Bronchial epithelial cell (primary cell): ENCODE results near the gene THOC6. TPM values are rescaled to one million over a fixed set of nuclear protein-coding genes. Genes with fewer than 3 reads are reported as not detected.

ENCODE experiments used
- DNase-seq: peaks from one replicate; pipeline ENCODE4 v3.0.0-alpha.2; 2010; ENCODE audit warnings: low read depth
- FAIRE-seq: peaks from 2 replicates; lab custom pipeline; 2011; peaks lifted over from hg19 to GRCh38; lab: Jason Lieb, UNC
- H3K27me3 ChIP-seq: 2 replicates; pipeline ENCODE4 v1.5.1; 2011; ENCODE audit warnings: low read length; ENCODE audit not compliant: control insufficient read depth, insufficient read depth
- H3K36me3 ChIP-seq: 2 replicates; pipeline ENCODE4 v1.5.1; 2011; ENCODE audit warnings: low read length; ENCODE audit not compliant: control insufficient read depth, insufficient read depth
- H3K4me3 ChIP-seq: 2 replicates; pipeline ENCODE4 v1.5.1; 2011; ENCODE audit warnings: mild to moderate bottlenecking, low read depth, low read length, control low read depth
- total RNA-seq: library from RNA; depleted of rRNA; stranded (reverse); fragments of >200 nt; gene quantifications from 2 replicates; pipeline ENCODE4 v1.2.1, GENCODE V29; 2014
- TF ChIP-seq, protein P1 (sequence below): IDR thresholded peaks from 2 replicates; pipeline ENCODE4 v1.5.1; 2011; ENCODE audit warnings: mild to moderate bottlenecking, moderate library complexity, low read length, control low read depth, inconsistent platforms; ENCODE audit not compliant: insufficient read depth, severe bottlenecking

Gene THOC6
- total RNA-seq, 1 donor from 2014 or later = 28.4 TPM

DNA sequence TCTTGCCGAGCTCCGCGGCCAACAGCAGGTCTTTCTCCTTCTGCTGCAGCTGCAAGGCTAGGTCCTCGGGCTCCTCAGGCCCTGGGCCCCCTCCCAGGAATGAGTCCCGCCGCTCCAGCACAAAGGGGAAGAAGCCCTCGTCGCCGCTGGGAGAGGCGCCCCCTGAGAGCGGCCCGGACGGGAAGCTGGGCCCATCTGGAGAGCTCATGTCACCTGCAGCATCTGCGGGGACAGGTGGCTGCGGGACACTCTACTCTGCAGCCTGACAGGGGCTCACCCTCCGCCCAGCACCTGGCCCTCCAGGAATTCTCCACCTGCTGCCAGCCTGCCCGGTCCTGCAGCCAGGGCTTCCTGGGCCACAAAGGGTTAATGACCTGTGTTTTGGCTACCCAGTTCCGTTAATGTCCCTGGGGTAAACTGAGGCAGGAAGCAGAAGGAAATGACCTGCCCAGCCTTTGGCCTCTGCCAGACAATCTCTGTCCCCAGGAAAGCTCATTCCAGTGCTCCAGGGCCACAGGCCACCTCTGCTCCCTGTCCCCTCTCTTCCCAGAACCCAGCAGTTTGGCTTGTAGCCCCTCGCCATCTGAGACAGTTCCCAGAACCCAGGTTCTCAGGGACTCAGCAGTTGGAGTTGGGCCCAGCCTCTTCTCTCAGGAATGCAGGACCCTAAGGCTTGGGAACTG lies 11.6 kb downstream of the THOC6 start:
- Histone ChIP-seq H3K36me3 (peaks cover 2% of the 10 kb centered on the region), H3K4me3 (peak overlapping the region; percentile 72), H3K27me3 (peaks cover 13% of the 10 kb centered on the region)
- TF ChIP-seq, protein P1, sequence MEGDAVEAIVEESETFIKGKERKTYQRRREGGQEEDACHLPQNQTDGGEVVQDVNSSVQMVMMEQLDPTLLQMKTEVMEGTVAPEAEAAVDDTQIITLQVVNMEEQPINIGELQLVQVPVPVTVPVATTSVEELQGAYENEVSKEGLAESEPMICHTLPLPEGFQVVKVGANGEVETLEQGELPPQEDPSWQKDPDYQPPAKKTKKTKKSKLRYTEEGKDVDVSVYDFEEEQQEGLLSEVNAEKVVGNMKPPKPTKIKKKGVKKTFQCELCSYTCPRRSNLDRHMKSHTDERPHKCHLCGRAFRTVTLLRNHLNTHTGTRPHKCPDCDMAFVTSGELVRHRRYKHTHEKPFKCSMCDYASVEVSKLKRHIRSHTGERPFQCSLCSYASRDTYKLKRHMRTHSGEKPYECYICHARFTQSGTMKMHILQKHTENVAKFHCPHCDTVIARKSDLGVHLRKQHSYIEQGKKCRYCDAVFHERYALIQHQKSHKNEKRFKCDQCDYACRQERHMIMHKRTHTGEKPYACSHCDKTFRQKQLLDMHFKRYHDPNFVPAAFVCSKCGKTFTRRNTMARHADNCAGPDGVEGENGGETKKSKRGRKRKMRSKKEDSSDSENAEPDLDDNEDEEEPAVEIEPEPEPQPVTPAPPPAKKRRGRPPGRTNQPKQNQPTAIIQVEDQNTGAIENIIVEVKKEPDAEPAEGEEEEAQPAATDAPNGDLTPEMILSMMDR = no peak
- DNase-seq = no peak
- FAIRE-seq = no peak

DNA sequence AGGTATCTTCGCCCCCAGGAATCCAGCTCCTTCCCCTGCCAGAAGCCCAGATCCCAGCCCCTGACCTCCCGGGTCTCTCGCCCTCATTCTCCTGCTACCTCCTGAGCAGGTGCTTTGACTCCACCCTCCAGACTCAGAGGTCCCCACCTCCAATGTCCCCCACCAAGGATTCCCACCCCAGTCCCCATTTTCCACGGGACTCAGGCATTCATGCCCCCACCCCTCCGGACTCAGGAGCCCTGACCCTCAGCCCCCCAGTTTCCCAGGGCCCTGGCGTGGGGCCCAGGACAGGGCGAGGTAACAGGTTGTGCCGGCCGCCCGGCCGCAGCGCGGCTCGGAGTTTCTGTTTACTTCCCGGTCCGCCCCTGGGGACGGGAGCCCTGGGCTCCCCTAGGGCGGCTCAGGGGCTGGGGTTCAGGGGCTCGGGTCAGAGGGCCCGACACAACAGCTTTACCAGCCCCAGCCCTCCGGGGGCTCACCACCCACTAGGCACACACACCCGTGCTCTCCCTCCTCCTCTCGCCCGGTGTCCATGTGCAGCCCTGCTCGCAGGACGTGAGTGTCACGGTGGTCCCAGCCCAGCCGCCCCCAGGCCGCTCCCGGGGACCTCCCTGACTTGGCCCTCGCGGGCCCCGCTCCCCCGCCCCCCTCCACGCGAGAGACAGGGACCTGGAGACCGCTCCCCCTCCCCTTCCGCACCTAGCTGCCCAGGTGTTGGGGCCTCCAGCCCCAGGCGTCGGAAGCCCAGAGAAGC lies 12.3 kb downstream of the THOC6 start:
- H3K27me3 ChIP-seq = peaks cover 13% of the 10 kb centered on the region
- H3K4me3 ChIP-seq = peak overlapping the region; percentile 72
- peaks cover 2% of the 10 kb centered on the region for H3K36me3 ChIP-seq
- DNase-seq (no peak), FAIRE-seq (no peak)
- TF ChIP-seq, protein P1 = no peak

DNA sequence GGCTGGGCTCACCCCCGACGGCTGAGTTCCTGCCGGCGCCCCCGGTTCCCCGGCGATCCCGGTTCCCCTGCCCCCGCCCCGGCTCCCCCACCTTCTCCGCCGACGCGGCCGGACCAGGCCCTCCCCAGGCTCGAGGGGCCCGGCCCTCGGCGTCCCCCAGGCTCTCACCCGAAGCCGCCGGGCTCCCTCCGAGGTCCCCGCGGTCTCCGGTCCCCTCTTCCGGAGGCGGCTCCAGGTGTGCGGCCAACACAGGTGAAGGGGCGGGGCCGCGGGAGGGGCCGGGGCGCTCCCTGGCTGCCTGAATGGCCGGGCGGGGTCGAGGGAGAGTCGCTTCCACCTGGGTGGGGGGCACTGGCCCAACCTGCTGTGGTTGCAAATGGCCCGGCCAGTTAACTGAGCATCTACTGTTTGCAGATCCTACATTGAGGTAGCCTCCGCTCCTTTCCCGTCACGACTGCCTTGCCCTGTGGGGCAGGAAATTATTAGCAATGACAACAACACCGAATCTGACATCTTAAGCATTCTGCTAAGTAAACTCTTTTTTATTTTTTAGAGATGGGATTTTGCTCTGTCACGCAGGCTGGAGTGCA lies 13.0 kb downstream of the THOC6 start, which contains the start of gene BICDL2:
BICDL2 (minus strand) TSS at position 219 of the 590 bp plus-strand sequence. CDS start 1,448 bp downstream, outside the sequence.
- DNase-seq (no peak), FAIRE-seq (no peak)
- Histone ChIP-seq H3K36me3 (peaks cover 2% of the 10 kb centered on the region), H3K4me3 (peak within 1 kb of the TSS; percentile 72), H3K27me3 (peaks cover 13% of the 10 kb centered on the region)
- TF ChIP-seq, protein P1 = no peak

DNA sequence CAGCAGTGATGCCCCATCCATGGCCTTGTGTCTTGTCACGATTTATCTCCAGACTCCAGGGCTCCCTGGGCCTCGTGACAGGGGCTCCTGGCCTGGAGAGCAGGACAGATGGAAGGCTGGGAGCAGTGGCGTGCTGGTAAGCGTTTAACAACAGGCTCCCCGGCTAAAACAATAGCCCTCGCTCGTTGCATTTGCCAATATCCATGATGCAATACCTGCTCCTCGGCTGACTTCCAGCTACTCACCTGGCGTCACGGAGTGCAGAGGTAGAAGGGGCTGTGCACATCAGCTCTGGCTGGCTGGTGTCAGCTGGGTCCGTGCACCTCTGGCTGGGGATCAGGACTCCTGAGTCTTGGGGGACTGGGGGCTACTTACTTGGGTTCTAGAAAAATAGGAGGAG lies 14.4 kb downstream of the THOC6 start:
- FAIRE-seq (peak; percentile 97), DNase-seq (peak; percentile 75)
- peaks cover 2% of the 10 kb centered on the region for H3K36me3 ChIP-seq
- H3K27me3 ChIP-seq = peaks cover 13% of the 10 kb centered on the region
- TF ChIP-seq, protein P1 = no peak
- H3K4me3 ChIP-seq = no peak overlapping the region

DNA sequence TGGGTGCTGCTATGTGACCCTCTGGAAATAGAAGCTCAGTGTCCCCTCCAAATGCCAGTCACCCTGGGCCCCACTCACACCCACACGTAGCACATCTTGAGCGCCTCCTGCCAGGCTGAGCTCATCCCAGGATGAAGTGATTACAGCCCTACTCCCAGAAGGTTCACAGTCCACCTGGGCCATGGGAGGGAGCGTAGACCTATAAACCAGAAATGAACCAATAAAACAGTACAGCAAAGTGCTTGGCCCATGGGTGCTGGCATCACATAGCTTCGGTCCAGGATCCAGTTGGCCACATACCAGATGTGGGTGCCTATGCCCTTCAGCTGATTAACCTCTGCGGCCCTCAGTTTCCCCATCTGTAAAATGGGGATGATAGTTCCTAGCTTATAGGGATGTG lies 15.1 kb downstream of the THOC6 start:
- peaks cover 1% of the 10 kb centered on the region for H3K36me3 ChIP-seq
- no peak for FAIRE-seq
- DNase-seq = no peak
- no peak overlapping the region for H3K4me3 ChIP-seq
- H3K27me3 ChIP-seq = peaks cover 13% of the 10 kb centered on the region
- TF ChIP-seq, protein P1 = no peak
